HG02852 (cell line): Measurements from ENCODE around the gene PARD6A.
A peak's percentile ranks its signal among the peaks of the same experiment; 100 is the strongest.

ENCODE experiments used
- ATAC-seq: cut with Tn5 transposase; IDR thresholded peaks from one replicate; pipeline ENCODE4 v1.9.1; 2021; ENCODE audit warnings: mild to moderate bottlenecking, moderate library complexity; ENCODE audit not compliant: unreplicated experiment

Gene PARD6A

GRCh38 chr16:67660564-67661028 is at the start of gene PARD6A:
Gene PARD6A, plus strand, starts transcription at chr16:67660960. Its CDS starts 79 bp downstream, at chr16:67661039.
- ATAC-seq: peak; percentile 86

- ATAC-seq: no peak
Measured at GRCh38 chr16:67613808-67614207, 47.0 kb upstream of the PARD6A start.

DNA sequence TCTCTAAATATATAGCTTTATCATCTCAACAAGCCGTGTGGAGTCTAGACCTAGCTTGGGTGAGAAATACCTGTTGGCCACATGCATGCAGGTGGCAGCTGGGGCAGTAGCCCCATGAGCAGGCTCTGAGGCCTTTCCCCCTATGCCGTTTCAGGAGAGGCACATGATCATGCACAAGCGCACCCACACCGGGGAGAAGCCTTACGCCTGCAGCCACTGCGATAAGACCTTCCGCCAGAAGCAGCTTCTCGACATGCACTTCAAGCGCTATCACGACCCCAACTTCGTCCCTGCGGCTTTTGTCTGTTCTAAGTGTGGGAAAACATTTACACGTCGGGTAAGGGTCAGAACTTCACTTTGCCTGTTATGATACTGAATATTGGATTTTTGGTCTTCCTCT is 32.5 kb upstream of the PARD6A start:
- ATAC-seq: no peak

DNA sequence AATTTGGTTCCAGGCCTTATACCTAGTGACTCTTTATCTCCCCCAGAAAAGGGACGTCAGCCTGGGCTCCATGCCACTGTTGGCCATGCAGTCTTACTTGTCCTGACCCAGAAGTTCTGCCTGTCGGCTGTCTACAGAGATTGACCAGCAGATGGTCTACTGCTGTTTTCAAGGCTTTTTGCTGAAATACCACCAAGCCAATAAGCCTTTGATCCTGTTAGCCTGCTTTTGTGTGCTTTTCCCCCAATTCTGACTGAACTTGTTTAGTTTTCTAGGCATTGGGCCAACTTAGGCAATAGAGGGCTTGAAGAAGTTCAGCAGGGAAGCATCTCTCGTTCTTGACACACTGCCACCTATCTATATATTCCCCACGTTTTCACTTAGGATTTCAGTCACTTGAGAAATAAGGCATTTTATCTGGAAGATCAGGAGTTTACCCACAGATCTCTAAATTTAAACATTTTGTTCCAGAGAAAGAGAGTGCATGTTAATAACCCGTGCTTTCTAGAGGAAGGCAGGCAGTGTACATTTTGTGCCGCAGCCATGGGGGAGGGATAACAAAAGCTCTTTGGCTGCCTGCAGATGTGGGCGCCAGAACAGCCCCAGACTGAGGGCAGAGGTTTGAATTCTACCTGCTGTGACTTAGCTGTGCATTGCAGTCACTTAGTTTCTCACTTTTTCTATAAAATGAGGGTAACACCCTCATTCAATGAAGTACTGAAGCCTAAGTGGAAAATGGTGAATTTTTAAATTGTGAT is 28.2 kb upstream of the PARD6A start:
- no peak for ATAC-seq

DNA sequence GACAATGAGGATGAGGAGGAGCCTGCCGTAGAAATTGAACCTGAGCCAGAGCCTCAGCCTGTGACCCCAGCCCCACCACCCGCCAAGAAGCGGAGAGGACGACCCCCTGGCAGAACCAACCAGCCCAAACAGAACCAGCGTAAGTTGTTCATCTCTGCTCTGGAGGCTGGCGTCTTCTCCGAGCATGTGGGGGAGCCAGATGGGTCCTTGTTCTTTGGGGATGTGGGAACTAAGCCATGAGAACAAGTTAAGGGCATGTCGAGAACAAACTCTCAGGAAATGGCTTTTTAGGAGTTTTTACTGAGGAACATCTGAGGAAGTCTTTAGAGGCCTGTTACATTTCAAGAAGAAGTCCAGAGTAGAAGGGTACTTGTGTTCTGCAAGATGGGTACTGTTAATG is 24.0 kb upstream of the PARD6A start:
- no peak for ATAC-seq

- ATAC-seq: no peak
Measured at GRCh38 chr16:67637625-67638024, 23.1 kb upstream of the PARD6A start.

DNA sequence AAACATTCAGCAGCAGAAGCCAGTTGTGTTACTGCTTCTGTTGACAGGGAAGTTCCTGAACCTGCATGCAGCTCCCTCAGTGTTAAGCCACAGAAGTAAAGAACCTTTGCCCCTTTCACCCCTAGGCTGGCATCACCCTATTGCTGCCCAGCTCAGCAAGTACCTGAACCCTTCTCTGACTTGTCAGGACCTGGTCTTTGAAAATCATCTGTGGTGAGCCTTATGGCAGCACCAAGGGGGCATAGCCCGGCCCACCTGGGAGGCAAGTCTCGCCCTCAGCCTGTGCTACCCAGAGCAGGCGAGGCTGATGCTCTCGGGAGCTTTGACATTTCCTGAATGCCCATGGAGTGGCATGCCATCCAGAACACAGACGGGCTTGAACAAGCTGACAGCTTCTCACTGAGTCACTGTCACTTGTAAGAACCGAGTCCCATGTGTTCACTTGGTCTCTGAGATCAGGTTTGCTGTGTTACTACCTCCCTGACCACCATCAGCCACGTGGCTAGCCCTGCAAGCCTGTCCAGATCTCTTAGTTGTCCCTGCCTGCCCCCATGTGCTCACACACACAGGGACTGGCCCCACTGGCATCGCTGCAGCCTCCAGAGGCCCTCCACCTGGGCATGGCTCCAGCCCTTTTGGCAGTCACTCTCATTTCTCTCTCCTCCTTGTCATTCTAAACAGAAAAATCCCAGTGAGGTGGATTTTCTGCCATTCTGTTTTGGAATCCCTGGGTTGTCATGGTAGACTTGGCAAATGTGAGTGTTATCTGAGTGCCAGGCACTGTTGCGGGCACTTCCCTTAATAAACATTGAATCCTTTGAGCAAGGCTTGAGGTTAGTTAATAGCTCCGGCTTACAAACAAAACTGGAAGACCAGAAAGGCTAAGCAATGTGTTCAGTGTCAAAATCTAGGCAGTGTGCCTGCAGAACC is 18.7 kb upstream of the PARD6A start:
- ATAC-seq: no peak

DNA sequence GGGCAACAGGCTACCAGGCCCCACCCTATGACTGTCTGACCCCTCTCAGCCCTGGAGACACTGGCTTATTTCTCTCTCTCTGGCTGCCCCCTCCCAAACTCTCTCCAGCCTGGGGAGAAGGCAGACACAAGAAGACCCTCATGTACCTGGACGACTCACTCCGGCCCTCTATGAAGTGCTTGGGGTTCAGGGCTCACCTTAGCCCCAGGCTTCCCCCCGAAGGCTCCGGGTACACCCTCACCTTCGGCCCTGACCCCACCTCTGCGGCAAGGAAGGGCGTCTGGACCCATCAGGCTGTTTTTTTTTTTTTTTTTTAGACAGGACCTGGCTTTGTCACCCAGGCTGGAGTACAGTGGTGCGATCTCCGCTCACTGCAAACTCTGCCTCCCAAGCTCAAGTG is 16.7 kb upstream of the PARD6A start:
- no peak for ATAC-seq

- no peak for ATAC-seq
Measured at GRCh38 chr16:67645397-67646121, 15.2 kb upstream of the PARD6A start.

- no peak for ATAC-seq
Measured at GRCh38 chr16:67647111-67647651, 13.6 kb upstream of the PARD6A start.

- no peak for ATAC-seq
Measured at GRCh38 chr16:67647681-67648080, 13.1 kb upstream of the PARD6A start.

DNA sequence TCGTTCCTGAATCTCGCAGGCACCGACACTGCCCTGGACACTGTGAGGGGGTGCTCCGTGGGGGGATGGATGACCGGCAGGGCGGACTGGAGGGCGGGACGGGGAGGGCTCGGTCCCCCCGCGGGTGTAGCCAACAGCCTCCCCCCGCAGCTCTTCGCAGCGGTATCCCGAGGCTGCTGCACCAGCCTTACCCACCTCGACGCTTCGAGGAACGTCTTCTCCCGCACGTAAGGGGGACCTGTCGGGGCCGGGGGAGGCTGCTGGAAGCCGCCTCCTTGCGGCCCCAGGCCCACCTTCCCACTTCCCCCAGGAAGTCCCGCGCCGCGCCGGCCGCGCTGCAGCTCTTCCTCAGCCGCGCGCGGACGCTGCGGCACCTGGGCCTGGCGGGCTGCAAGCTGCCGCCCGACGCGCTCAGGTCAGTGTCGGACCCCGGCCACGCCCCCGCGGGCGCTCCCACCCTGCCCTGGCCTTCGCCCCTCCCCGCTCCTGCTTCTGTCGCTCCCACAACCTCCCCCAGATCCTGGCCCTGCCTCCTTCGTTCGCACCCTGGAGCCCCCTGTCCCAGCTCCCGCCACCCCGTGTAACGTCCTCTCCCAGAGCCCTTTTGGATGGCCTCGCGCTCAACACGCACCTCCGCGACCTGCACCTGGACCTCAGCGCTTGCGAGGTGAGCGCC is 12.5 kb upstream of the PARD6A start:
- ATAC-seq: no peak

- ATAC-seq: no peak
Measured at GRCh38 chr16:67648764-67649407, 11.9 kb upstream of the PARD6A start.

GRCh38 chr16:67649494-67649931 is 11.2 kb upstream of the PARD6A start:
- ATAC-seq: no peak

DNA sequence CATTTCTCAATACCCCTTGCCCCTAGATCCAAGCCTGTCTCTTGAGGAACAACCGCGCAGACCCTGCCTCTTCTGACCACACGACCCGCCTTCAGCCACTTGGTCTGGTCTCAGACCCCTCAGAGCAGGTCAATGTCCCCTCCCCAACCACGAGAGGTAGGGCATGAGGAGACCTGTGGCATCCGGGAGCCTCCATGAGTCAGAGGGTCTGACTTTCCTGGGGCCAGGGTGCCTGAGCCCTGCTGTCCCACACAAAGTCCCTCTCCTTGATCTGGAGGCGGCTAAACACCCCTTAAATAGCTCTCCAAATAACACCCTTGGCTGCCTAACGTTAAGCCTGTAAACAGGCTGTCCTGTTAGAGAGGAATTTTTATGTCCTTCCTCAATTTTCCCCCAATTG is 10.7 kb upstream of the PARD6A start:
- ATAC-seq: no peak

DNA sequence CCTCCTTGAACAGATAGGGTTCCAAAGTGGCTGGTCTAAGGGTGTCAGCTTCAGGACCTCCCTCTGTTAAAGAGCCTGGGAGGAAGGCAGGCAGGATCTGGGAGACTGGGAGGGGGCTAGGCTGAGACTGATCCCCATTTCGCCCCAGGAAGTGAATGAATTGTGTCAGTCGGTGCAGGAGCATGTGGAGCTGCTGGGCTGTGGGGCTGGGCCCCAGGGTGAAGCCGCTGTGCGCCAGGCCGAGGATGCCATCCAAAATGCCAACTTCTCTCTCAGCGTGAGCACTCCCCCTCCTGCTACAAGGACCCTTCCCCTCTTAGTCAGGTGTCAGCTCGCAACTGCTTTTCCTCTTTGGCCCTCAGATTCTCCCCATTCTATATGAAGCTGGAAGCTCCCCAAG is 9.7 kb upstream of the PARD6A start:
- ATAC-seq: no peak

DNA sequence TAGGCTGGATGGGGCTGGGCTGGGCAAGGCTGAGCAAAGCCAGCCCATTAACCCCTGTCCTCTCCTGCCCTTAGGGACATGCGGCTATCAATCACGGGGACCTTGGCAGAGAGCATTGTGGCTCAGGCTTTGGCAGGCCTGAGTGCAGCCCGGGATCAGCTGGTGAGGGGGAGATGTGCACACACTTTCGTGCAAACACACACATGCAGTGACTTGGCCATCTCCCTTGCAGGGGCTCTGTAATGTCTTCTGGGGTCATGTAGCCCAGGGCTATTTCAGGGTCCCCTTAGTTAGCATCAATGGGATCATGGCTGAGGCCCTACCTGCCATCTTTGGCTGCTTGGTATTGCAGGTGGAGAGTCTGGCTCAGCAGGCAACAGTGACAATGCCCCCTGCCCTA is 8.9 kb upstream of the PARD6A start:
- ATAC-seq: no peak

DNA sequence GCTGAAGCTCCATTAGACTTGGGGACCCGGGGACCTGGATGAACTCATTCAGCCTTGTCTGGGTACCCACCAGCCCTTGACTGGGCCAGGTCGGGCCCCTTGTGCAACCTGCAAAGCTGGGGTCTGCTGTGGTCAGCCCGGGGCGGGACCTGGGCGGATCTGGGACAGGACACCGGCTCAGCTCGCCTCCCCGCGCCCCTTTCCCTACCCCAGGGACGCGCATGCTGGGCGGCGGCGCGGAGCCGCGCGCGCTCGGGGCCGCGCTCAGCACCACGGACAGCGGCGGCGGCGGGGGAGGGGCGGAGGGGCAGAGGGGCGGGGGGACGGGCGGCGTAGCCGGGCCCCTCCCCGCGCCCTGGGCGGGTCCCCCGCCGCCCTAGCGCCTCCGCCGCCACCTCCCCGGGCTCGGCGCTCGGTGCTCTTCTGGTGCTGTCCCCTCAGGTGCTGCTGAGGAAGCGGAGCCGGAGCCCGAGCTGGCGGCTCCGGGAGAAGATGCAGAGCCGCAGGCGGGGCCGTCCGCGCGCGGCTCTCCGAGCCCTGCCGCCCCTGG is 8.1 kb upstream of the PARD6A start:
- no peak for ATAC-seq

DNA sequence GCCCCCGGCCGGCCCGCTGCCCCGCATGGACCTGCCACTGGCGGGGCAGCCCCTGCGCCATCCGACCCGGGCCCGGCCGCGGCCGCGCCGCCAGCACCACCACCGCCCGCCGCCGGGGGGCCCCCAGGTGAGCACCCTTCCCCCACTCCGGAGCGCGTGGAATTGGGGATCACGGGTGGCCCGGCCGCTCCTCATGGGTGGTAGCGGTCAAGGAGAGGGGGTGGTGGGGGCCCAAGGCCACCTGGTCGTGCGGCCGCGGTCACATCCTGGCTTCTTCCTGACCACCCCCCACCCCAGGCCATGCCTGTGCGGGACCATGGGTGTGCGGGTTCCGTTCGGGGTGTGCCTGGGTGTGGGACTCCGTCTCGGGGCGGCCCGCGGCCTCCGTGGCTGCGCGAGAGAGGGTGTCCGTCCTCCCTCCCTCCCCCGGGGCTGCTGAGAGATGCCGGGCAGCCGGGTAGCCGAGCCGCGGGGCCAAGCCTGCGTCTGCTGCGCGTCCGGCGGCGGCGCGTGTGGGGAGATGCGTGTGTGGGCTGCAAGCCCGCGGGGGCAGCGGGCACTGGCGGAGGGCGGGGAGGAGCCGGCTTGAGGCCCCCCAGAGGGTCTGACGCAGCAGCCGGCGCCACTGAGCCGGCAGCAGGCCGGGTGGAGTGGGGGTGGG is 7.5 kb upstream of the PARD6A start:
- ATAC-seq: no peak
